ENCODE results near the gene TC2N. TPM values are rescaled to one million over a fixed set of nuclear protein-coding genes. Genes with fewer than 3 reads are reported as not detected.

TC2N gene
- total RNA-seq, 1 donor from 2014 or later: 1.2 TPM

GRCh38 chr14:91817566-91818325, 49.6 kb downstream of the TC2N start:
- Histone ChIP-seq H3K4me2 (ENCODE audit: low read length) (no peak overlapping the region), H3K79me2 (ENCODE audit: insufficient read depth, low read length) (no peaks in the 10 kb centered on the region)
- no peak for FAIRE-seq

GRCh38 chr14:91814317-91814716, 53.0 kb downstream of the TC2N start:
- peaks cover 5% of the 10 kb centered on the region for H3K9me3 Mint-ChIP-seq (ENCODE audit: unreplicated experiment)
- no peak overlapping the region for H3K27ac Mint-ChIP-seq (ENCODE audit: unreplicated experiment)
- no peak for TF ChIP-seq EZH2 (IDR thresholded peaks at IDR 0.05; ENCODE audit: insufficient read depth, low read length)
- no peak for TF ChIP-seq CTCF (IDR thresholded peaks at IDR 0.05; ENCODE audit: insufficient read depth, low read depth, low read length)
- H2AFZ ChIP-seq (ENCODE audit: low read depth, low read length): no peak overlapping the region
- H3K4me2 ChIP-seq (ENCODE audit: low read length): no peak overlapping the region
- no peak overlapping the region for H3K4me3 Mint-ChIP-seq (ENCODE audit: unreplicated experiment)
- H3K79me2 ChIP-seq (ENCODE audit: insufficient read depth, low read length): no peaks in the 10 kb centered on the region
- H3K4me1 Mint-ChIP-seq (ENCODE audit: low read depth, unreplicated experiment): no peaks in the 10 kb centered on the region
- FAIRE-seq: no peak
- no peak overlapping the region for H3K27ac ChIP-seq (ENCODE audit: low read depth, low read length)
- no peaks in the 10 kb centered on the region for H3K4me1 ChIP-seq (ENCODE audit: insufficient read depth, low read length)
- H3K9me3 ChIP-seq (ENCODE audit: insufficient read depth, low read depth, low read length): no peaks in the 10 kb centered on the region
- no peaks in the 10 kb centered on the region for H3K27me3 ChIP-seq (ENCODE audit: insufficient read depth, low read length)
- H3K27me3 Mint-ChIP-seq (ENCODE audit: low read depth, unreplicated experiment): no peaks in the 10 kb centered on the region
- DNase-seq (ENCODE audit: low read depth): no peak
- no peaks in the 10 kb centered on the region for H4K20me1 ChIP-seq (ENCODE audit: insufficient read depth, low read length)
- no peak overlapping the region for H3K9ac ChIP-seq (ENCODE audit: low read length)
- H3K36me3 Mint-ChIP-seq (ENCODE audit: low read depth, unreplicated experiment): no peaks in the 10 kb centered on the region
- H3K36me3 ChIP-seq (ENCODE audit: insufficient read depth, low read length): no peaks in the 10 kb centered on the region
- no peak overlapping the region for H3K4me3 ChIP-seq (ENCODE audit: insufficient read depth, low read depth, low read length)

More at GRCh38 chr14:91817566-91818325, 49.6 kb downstream of the TC2N start:
- TF ChIP-seq EZH2 (IDR thresholded peaks at IDR 0.05; ENCODE audit: insufficient read depth, low read length) (no peak), CTCF (IDR thresholded peaks at IDR 0.05; ENCODE audit: insufficient read depth, low read depth, low read length) (no peak)
- H3K4me1 Mint-ChIP-seq (ENCODE audit: low read depth, unreplicated experiment): no peaks in the 10 kb centered on the region
- Histone ChIP-seq H4K20me1 (ENCODE audit: insufficient read depth, low read length) (no peaks in the 10 kb centered on the region), H3K27me3 (ENCODE audit: insufficient read depth, low read length) (no peaks in the 10 kb centered on the region), H3K36me3 (ENCODE audit: insufficient read depth, low read length) (no peaks in the 10 kb centered on the region), H3K27ac (ENCODE audit: low read depth, low read length) (no peak overlapping the region), H3K9ac (ENCODE audit: low read length) (no peak overlapping the region), H3K4me1 (ENCODE audit: insufficient read depth, low read length) (no peaks in the 10 kb centered on the region), H3K4me3 (ENCODE audit: insufficient read depth, low read depth, low read length) (no peak overlapping the region), H3K9me3 (ENCODE audit: insufficient read depth, low read depth, low read length) (no peaks in the 10 kb centered on the region), H2AFZ (ENCODE audit: low read depth, low read length) (no peak overlapping the region)
- no peak for DNase-seq (ENCODE audit: low read depth)
- no peak overlapping the region for H3K4me3 Mint-ChIP-seq (ENCODE audit: unreplicated experiment)
- H3K9me3 Mint-ChIP-seq (ENCODE audit: unreplicated experiment): no peaks in the 10 kb centered on the region
- no peaks in the 10 kb centered on the region for H3K27me3 Mint-ChIP-seq (ENCODE audit: low read depth, unreplicated experiment)
- H3K27ac Mint-ChIP-seq (ENCODE audit: unreplicated experiment): no peak overlapping the region
- no peaks in the 10 kb centered on the region for H3K36me3 Mint-ChIP-seq (ENCODE audit: low read depth, unreplicated experiment)

- DNase-seq (ENCODE audit: low read depth) (no peak), FAIRE-seq (no peak)
- peaks cover 18% of the 10 kb centered on the region for H3K9me3 Mint-ChIP-seq (ENCODE audit: unreplicated experiment)
- Histone ChIP-seq H3K27ac (ENCODE audit: low read depth, low read length) (no peak overlapping the region), H2AFZ (ENCODE audit: low read depth, low read length) (no peak overlapping the region), H3K36me3 (ENCODE audit: insufficient read depth, low read length) (no peaks in the 10 kb centered on the region), H3K9me3 (ENCODE audit: insufficient read depth, low read depth, low read length) (no peaks in the 10 kb centered on the region), H3K79me2 (ENCODE audit: insufficient read depth, low read length) (no peaks in the 10 kb centered on the region), H3K9ac (ENCODE audit: low read length) (no peak overlapping the region), H3K27me3 (ENCODE audit: insufficient read depth, low read length) (no peaks in the 10 kb centered on the region), H3K4me3 (ENCODE audit: insufficient read depth, low read depth, low read length) (no peak overlapping the region), H3K4me1 (ENCODE audit: insufficient read depth, low read length) (no peaks in the 10 kb centered on the region), H3K4me2 (ENCODE audit: low read length) (no peak overlapping the region), H4K20me1 (ENCODE audit: insufficient read depth, low read length) (no peaks in the 10 kb centered on the region)
- no peak overlapping the region for H3K27ac Mint-ChIP-seq (ENCODE audit: unreplicated experiment)
- H3K27me3 Mint-ChIP-seq (ENCODE audit: low read depth, unreplicated experiment): no peaks in the 10 kb centered on the region
- TF ChIP-seq EZH2 (IDR thresholded peaks at IDR 0.05; ENCODE audit: insufficient read depth, low read length): no peak
- no peak for TF ChIP-seq CTCF (IDR thresholded peaks at IDR 0.05; ENCODE audit: insufficient read depth, low read depth, low read length)
- H3K4me1 Mint-ChIP-seq (ENCODE audit: low read depth, unreplicated experiment): no peaks in the 10 kb centered on the region
- peaks cover 1% of the 10 kb centered on the region for H3K36me3 Mint-ChIP-seq (ENCODE audit: low read depth, unreplicated experiment)
- no peak overlapping the region for H3K4me3 Mint-ChIP-seq (ENCODE audit: unreplicated experiment)
These were observed 56.6 kb downstream of the TC2N start for GRCh38 chr14:91810699-91811098.

Data from astrocyte (in vitro differentiated cells and primary cell).